Measurements from ENCODE around the gene SLC13A1. TPM values are rescaled to one million over a fixed set of nuclear protein-coding genes. Genes with fewer than 3 reads are reported as not detected.

SLC13A1 gene
- total RNA-seq, 6 donors from 2014 or later: not detected

GRCh38 chr7:123070702-123071286 is 129.0 kb downstream of the SLC13A1 start:
- H3K4me1 ChIP-seq: no peaks in the 10 kb centered on the region
- H3K4me3 ChIP-seq: no peak overlapping the region
- DNase-seq: no peak
- TF ChIP-seq POLR2AphosphoS5 (IDR thresholded peaks at IDR 0.05) (no peak), CTCF (IDR thresholded peaks at IDR 0.05) (no peak), EP300 (IDR thresholded peaks at IDR 0.05) (no peak), POLR2A (IDR thresholded peaks at IDR 0.05) (no peak)
- no peak for ATAC-seq (ENCODE audit: low FRiP score in 2 of 2)
- no peaks in the 10 kb centered on the region for H3K27me3 ChIP-seq
- H3K27ac ChIP-seq: no peak overlapping the region
- H3K9me3 ChIP-seq: no peaks in the 10 kb centered on the region
- H3K36me3 ChIP-seq: no peaks in the 10 kb centered on the region
- 62 to 72% methylated on average over 5 of the region's 5 CpGs for WGBS, 2 donors

- 92 to 93% methylated on average over 3 of the region's 3 CpGs for WGBS, 2 donors
- no peak for TF ChIP-seq POLR2A (IDR thresholded peaks at IDR 0.05)
- TF ChIP-seq POLR2AphosphoS5 (IDR thresholded peaks at IDR 0.05): no peak
- TF ChIP-seq CTCF (IDR thresholded peaks at IDR 0.05): no peak
- no peak for TF ChIP-seq EP300 (IDR thresholded peaks at IDR 0.05)
- DNase-seq (peak in 1 of 2 donors; percentile 18), ATAC-seq (ENCODE audit: low FRiP score in 2 of 2) (peak in 1 of 2 donors; percentile 59)
- Histone ChIP-seq H3K27me3 (no peaks in the 10 kb centered on the region), H3K9me3 (no peaks in the 10 kb centered on the region), H3K4me3 (no peak overlapping the region), H3K4me1 (no peaks in the 10 kb centered on the region), H3K27ac (no peak overlapping the region), H3K36me3 (no peaks in the 10 kb centered on the region)
These were observed 132.0 kb downstream of the SLC13A1 start for GRCh38 chr7:123067814-123068213.

Other genes with a start within 250 kb of the SLC13A1 start
- gene TAS2R16, start 204.3 kb downstream of the SLC13A1 start, total RNA-seq: not detected